A204.1 (cell line): ENCODE results near the gene TNNT3.
"Not testable (repeated sequence)": the region's sequence is repeated elsewhere in the genome, so short reads cannot be mapped to it uniquely, and the experiment has no call there.

Experiments used
- FAIRE-seq: peaks from 2 replicates; lab custom pipeline; 2012; peaks lifted over from hg19 to GRCh38; lab: Jason Lieb, UNC

The TNNT3 gene

GRCh38 chr11:1935156-1936071 lies 15.9 kb downstream of the TNNT3 start:
- no peak for FAIRE-seq

- no peak for FAIRE-seq
These were observed 16.7 kb downstream of the TNNT3 start for GRCh38 chr11:1936072-1936780.

DNA sequence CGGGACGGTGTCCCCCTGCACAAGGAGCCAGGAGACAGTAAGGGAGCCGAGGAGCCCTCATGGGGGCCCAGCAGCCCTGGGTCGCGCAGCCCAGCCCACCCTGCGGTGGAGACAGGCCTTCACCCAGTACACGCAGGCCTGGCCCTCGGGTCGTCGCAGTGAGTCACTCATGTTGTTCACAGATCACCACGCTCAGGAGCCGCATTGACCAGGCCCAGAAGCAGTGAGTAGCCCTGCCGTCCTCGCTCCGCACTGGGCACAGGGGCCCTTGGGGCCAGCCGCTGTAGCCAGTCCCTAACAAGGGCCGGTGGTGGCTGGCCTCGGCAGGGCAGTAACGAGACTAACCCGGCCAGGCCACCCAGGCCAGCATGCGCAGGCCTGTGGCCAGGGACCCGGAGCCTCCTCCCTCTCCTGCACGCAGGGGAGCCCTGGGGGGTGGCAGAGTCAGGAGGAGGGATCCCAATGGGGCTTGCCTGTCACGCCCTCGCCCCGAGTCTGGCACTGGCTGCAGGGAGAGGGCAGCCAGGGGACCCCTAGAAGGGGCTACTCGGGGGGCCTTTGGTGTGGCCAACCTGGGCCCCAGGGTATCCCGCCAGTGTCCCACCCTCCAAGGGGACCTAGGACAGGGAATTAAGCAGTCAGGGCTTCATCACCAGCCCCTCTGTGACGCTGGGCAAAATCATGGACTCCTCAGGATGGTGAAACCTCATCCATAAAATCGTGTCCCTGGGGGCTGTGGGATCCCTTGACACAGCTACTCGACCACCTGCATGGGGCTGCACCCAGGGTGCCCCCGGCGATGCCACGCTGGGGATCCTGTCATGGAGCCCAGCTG lies 17.5 kb downstream of the TNNT3 start:
- no peak for FAIRE-seq

DNA sequence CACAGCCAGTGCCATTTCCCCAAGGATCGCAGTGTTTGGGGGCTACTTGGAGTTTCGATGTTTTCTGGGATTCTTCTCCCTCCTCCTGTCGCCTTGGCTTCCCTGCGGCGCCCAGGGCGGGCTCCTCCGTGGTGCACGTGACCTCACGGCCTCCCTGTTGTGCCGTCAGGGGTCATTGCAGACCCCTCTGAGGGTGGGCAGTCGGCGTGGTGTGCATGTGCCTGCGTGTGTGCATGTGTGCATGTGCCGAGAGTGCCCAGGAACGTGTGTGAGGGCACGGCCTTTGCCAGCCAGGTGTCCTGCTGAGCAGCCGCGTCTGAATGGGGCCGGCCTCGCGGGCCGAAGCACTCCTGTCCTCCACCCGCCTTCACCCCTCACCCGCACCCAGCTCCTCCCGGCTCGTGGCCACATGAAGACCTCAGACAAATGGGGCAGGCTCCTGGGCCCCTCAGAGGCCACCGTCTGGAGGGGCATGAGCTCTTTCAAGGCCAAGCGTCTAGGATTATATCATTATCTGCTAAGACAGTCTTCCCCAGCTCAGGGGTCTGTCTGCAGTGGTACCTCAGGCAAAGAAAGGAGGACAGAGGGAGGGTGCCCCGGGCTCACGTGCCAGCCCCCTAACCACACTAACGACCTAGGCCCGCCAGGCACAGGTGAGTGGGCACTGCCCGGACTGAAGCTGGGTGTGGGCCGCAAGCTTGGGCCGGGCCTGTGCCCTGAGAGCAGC lies 18.3 kb downstream of the TNNT3 start:
- no peak for FAIRE-seq

DNA sequence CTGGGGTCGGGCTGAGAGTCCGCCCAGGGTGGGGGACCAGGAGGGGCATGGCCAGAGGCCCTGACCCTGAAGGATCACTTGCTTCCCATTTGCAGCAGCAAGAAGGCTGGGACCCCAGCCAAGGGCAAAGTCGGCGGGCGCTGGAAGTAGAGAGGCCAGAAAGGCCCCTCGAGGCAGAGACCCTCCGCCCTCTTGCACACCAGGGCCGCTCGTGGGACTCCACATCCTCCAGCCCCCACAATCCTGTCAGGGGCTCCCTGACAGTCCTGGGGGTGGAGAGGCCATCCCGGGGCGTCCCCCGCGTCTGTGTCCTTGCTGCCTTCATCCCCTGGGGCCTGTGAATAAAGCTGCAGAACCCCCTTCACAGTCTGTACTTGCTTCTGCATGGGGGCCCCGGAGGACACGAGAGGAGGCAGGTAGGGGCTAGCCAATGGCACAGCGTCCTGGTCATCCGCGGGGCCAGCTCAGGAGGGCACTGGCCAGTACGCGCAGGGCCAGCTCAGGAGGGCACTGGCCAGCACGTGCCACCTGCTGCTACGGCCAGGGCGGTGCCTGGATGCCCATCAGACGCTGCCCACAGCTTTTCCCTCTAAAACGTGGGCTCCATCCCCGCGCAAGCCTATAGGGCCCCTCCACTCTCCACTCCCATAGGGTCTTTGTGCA lies 19.0 kb downstream of the TNNT3 start:
- no peak for FAIRE-seq

DNA sequence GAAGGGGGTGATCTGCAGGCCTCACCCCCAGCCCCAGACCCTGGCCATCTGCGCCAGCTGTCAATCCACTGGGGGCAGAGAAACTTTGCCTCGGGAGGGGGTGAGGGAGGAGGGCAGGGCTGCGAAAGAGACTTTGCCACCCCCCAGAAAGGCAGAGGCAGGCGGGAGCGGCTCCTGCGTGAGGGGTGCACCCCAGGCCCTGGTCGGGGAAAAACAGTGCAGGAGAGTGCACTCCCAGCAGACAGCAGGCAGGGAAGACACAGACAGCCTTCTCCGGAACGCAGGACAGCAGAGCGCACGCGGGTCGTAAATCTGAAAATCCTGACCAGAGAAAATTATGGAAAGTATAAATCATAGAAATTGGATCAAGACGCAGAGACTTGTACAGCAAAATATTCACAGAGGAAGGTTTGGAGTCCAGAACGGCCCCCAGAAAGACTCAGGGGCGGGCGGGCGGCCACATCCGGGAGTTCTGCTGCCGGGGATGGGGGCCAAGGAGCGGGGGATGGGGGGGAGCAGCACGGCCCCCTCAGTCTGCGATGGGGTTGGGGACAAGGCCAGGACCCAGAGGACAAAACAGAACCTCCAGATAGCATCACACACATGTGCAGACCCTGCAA lies 19.6 kb downstream of the TNNT3 start:
- FAIRE-seq: no peak

- not testable (repeated sequence) for FAIRE-seq
These were observed 20.3 kb downstream of the TNNT3 start for GRCh38 chr11:1939788-1940187.

DNA sequence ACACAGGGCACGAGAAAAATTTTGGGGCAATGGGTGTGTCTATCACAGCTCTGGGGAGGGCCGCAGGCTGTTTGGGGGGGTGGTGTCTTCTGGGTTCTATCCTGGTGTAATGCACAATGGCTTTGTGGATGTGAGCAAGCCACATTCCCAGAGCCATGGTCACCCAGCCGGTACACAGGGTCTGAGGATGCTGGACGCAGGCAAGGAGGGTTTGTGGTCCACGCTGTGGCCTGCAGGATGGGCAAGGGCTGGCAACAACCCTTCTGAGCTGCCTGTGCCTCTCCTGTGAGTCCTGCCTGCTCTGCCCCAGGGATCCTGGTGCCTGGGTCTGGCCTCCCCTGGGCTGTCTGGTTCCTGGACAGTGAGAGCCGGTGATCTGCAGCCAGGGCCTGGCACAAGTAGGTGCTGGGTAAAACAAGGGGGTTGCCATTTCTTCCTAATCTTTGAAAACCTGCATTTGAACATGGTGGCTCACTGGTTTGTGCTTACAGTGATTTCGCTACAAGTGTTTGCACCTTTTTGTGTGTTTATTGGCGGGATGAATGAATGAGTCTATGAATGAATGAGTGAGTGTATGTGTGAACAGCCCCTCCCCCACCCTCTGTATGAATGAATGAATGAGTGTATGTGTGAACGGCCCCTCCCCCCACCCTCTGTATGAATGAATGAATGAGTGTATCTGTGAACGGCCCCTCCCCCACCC lies 23.2 kb downstream of the TNNT3 start:
- no peak for FAIRE-seq

DNA sequence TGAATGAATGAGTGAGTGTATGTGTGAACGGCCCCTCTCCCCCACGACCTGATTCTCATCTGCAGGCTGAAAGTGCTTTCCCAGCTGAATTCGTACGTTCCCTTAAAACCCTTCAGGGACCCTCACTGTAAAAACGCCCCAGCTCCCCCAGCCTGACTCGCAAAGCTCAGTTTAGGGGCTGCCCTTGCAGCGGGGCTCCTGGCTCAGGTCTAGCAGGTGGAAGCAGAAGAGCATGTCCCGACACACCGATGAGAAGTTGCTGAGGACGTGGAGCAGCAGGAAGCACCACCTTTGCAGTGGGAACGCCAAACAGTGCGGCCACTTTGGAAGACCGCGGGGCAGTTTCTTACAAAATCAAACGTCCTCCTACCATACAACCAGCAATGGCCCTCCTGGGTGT lies 24.1 kb downstream of the TNNT3 start:
- FAIRE-seq: no peak

DNA sequence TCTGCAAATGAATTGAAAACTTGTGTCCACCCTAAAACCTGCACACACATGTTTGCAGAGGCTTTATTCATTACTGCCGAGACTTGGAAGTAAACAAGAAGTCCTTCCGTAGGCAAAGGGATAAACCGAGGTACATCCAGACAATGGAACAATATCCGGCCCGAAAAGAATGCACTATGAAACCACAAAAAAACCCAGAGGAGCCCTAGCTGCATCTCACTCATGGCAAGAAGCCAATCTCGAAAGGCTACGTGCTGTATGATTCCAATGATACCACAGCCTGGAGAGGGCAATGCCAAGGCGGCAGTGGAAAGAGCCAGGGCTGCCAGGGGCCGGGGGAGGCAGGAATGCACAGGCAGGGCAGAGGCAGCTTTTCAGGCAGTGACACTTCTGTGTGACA lies 24.5 kb downstream of the TNNT3 start:
- no peak for FAIRE-seq

DNA sequence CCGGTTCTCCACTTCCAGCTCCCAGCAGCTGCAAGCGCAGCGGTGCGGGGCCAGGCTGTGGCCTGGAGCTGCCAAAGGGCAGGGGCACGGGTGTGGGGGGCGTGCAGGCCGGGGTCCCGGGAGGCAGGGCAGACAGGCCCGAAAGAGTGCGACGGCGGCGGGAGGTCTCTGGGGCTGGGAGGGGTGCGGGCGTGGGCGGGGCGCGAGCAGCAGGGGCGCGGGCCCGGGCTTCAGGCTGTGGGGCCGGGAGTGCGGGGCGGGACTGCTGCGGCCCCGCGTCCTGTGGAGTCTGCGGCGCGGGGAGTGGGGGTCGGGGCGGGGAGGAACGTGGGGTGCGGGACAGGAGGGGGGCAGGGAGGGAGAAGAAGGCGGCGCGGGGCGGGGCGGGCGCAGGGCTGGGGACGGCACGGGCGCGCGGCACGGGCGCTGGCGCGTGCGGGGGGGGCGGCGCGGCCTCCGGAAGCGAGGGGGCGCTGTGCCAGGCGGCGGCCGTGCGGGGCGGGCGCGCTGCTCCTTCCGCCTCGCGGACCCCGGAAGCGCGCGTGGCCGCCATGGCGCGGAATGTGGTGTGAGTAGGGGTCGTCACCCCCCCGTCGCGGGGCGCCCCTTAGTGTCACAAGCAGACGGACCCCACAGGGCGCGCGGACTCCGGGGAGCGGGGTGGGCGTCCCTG lies 27.4 kb downstream of the TNNT3 start, which contains the start of gene MRPL23:
TSS of gene MRPL23 (plus strand) at position 521 of the 673 bp plus-strand sequence. CDS start at position 552, 31 bp downstream.
- FAIRE-seq: no peak

GRCh38 chr11:1947592-1948237 lies 28.2 kb downstream of the TNNT3 start:
- FAIRE-seq: no peak

- FAIRE-seq: no peak
These were observed 28.9 kb downstream of the TNNT3 start for GRCh38 chr11:1948389-1948788.

DNA sequence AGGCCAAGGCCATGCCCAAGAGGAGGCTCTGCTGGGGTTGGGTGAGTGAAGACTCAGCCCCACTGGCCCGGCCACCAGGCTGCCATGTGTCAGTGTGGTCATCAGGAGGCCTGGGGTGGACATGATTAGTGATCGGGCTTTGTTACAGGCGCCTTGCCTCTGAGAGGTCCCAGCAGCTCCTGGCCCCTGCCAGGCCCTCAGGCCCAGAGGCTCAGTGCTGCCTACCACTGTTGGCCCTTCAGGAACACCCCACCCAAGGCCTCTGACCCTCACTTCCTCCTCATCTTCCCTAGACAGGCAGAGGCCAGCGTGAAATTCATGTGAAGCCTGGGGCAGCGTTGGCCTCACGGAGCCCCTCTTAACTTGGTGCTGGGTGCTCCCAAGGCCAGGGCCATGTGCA lies 29.8 kb downstream of the TNNT3 start:
- FAIRE-seq: no peak

- no peak for FAIRE-seq
These were observed 30.4 kb downstream of the TNNT3 start for GRCh38 chr11:1949922-1950321.

GRCh38 chr11:1952806-1953482 lies 33.4 kb downstream of the TNNT3 start:
- no peak for FAIRE-seq

GRCh38 chr11:1953489-1954266 lies 34.2 kb downstream of the TNNT3 start:
- FAIRE-seq: peak; percentile 25

GRCh38 chr11:1958367-1958766 lies 38.9 kb downstream of the TNNT3 start:
- FAIRE-seq: no peak
